AG08395 (cell line): ENCODE data around the gene ZNF117.
"Not testable (repeated sequence)": the region's sequence is repeated elsewhere in the genome, so short reads cannot be mapped to it uniquely, and the experiment has no call there.

Source experiments
- DNase-seq: peaks from one replicate; pipeline ENCODE4 v3.0.0; 2012; ENCODE audit warnings: mixed read lengths, low spot score

ZNF117 gene

DNA sequence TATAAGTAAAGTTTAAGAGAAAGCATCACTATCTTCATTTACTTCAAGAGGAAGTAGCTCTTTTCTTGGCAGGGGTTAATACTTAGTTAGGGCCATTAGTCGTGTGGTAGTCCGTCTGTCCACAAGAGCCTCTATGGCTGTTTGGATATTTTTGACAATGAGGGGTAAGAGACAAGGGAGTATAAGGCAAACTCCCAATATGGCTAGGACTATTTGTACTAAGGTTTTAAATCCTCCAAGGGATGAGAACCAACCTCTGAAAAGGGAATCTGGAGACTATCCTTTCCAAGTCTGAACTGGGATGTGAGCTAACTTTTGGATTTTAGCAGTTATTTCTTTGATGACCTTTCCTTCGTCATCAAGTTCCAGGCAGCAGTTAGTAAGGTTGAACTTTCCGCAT lies at the start of gene ZNF117:
Gene ZNF117 (minus strand): TSS at position 101 of the 400 bp plus-strand sequence.
- no peak for DNase-seq

GRCh38 chr7:65038767-65039166 lies 47.9 kb upstream of the ZNF117 start:
- peak; percentile 1 for DNase-seq

DNA sequence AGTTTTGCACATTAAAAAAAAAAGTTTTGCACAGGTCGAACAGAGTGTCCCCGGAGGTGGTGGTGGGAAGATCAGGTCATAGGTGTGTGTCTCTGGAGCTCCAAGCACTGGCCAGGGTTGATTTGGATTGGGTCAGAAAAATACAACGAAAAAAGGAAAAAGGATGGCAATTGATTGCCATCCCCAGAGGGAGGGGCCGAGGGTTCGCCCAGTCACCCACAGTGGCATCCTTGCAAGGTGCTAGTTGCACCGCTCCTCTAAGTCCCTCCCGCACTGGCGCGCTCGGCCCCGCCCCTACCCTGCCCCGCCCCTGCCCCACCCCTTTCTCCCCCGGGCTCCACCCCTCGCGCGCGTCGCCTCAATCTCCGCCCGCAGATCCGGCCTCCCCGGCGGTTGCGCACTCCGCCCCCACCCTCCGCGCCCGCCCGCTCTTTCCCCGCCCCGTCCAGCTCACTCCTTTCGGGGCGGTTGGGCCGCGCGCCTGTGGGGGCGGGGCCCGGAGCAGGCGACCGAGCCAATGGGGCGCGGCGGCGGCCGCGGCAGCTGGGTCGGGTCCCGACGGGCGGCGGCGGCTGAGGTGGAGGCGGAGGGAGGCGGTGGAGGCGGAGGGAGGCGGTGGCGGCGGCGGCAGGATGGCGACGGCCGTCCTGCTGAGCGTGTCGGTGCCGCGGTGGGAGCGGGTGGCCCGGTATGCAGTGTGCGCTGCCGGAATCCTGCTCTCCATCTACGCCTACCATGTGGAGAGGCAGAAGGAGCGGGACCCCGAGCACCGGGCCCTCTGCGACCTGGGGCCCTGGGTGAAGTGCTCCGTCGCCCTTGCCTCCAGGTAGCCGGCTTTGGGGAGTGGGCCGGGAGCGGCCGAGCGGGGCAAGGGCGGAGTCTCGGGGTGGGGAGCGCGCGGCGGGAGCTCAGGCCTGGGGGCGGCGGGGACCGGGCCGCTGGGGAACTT lies 47.2 kb upstream of the ZNF117 start:
- peak; percentile 96 for DNase-seq

DNA sequence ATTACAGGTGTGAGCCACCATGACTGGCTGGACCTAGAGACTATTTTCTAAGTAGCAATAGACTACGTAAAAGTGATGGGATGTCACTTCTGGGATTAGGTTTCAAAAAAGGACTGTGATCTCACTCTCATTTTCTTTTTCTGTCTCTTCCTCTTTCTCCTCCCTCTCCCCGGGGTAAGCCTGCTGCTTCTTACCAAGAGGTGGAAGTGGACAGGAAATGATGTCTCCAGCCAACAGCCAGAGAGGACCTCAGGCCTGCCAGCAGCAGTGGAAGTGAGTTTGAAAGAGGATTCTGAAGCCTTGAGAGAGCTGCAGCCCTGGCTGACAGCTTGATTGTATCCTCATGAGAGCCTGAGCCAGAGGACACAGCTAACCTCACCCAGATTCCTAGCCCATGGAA lies 45.7 kb upstream of the ZNF117 start:
- not testable (repeated sequence) for DNase-seq

DNA sequence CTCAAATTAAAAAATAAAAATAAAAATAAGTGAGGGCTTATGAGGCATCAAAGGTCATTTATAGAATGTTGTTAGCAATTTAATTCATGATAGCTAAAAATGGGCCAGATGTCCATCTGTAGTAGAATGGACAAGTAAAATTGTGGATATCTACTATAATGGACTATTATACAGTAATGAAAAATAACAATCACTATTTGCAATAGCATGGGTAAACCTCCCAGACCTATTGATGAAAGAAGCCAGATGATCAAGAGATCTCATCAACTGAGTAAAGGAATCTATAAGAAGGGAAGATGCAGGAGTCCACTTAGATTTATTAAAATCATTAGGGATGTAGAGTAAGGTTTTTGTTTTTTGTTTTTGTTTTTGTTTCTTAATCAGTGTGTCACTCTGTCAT lies 44.6 kb upstream of the ZNF117 start:
- not testable (repeated sequence) for DNase-seq

DNA sequence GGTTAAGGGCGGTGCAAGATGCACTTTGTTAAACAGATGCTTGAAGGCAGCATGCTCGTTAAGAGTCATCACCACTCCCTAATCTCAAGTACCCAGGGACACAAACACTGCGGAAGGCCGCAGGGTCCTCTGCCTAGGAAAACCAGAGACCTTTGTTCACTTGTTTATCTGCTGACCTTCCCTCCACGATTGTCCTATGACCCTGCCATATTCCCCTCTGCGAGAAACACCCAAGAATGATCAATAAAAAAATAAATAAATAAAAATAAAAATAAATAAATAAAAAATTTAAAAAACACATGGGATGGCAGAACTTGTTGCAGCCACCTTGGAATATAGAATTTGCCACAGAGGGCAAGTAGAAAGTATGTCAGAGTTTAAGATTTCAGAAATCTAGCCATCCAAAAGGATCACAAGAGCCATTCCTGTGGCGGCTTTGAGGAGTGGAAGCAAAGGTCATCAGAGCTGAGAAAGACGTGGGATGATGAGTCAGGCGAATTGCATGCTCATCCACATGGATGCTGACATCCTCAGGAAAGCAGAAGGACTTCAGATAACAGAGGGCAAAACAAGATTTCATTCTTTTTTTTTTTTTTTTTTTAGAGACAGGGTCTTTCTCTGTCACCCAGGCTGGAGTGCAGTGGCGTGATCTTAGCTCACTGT lies 43.4 kb upstream of the ZNF117 start:
- peak; percentile 6 for DNase-seq

GRCh38 chr7:65033391-65033790 lies 42.6 kb upstream of the ZNF117 start:
- not testable (repeated sequence) for DNase-seq

- not testable (repeated sequence) for DNase-seq
These were observed 34.2 kb upstream of the ZNF117 start for GRCh38 chr7:65025023-65025422.

- DNase-seq: not testable (repeated sequence)
These were observed 30.1 kb upstream of the ZNF117 start for GRCh38 chr7:65020978-65021377.

DNA sequence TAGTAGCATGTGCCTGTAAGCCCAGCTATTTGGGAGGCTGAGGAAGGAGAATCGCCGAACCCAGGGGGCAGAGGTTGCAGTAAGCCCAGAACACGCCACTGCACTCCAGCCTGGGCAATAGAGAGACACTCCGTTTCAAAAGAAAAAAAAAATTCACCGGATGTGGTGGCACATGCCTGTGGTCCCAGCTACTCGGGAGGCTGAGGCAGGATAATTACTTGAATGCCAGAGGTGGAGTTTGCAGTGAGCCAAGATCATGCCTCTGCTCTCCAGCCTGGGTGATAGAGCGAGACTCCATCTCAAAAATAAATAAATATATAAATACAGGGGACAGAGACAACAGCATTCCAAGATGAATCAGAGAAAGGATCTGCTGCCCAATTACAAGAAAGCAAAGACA lies 19.0 kb upstream of the ZNF117 start:
- not testable (repeated sequence) for DNase-seq

- DNase-seq: not testable (repeated sequence)
These were observed 18.6 kb upstream of the ZNF117 start for GRCh38 chr7:65009394-65009793.

GRCh38 chr7:65007036-65007435 lies 16.2 kb upstream of the ZNF117 start:
- DNase-seq: not testable (repeated sequence)

GRCh38 chr7:65006094-65006992 lies 15.5 kb upstream of the ZNF117 start, which contains the start of gene ERV3-1:
Gene ERV3-1, minus strand, starts transcription at chr7:65006687. Its CDS starts 13,661 bp downstream, at chr7:64993026.
- DNase-seq: peak; percentile 97

GRCh38 chr7:65004575-65004974 lies 13.7 kb upstream of the ZNF117 start:
- DNase-seq: no peak

DNA sequence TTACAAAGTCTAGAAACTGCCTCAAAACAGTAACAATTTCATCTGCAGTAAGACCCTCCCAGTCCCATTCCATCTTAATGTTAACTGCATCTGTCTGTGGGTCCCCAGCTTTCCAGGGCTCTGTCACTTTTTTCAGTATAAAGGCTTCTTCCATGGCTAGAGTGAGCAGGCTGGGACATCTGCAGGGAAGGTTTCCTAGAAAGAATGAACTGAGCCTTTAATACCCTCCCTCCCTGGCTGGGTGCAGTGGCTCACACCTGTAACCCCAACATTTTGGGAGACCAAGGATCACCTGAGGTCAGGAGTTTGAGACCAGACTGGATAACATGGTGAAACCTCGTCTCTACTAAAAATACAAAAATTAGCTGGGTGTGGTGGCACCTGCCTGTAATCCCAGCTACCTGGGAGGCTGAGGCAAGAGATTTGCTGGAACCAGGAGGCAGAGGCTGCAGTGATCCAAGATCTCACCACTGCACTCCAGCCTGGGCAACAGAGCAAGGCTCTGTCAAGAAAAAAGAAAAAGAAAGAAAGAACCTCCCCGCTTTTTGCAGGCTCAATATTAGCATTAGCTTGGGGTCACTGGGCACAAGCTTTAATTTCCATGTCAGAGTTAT lies 12.2 kb upstream of the ZNF117 start:
- no peak for DNase-seq

DNA sequence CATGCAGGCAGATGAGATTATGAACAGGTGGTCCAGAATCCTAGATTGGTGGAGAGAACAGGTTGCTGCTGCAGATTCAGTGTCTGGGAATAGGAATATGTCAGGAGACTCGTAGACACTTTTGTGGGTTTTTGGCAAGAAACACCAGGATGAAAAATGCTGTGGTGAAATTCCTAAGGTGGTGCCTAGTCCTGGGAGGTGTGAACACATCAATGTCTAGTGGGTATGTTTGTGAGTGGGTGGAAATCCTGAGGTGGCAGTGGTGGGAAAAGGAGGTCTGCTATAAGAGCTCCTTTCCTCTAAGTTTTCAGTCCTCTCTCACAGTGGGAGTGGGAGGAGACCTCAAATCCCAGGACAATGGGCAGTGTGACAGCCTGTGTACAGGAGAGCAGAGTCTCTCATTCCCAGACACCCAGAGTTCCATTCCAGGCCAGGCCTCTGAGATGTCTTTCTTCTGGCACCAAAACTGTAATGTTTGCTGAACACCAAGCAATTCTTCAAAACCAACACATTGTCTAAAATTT lies 10.5 kb upstream of the ZNF117 start:
- DNase-seq: no peak

GRCh38 chr7:64999165-65000004 lies 8.5 kb upstream of the ZNF117 start:
- no peak for DNase-seq

- DNase-seq: no peak
These were observed 8.0 kb upstream of the ZNF117 start for GRCh38 chr7:64998865-64999164.

- DNase-seq: no peak
These were observed 7.1 kb upstream of the ZNF117 start for GRCh38 chr7:64997927-64998391.

GRCh38 chr7:64997164-64997908 lies 6.5 kb upstream of the ZNF117 start:
- DNase-seq: no peak
